HG03575 (cell line): Measurements from ENCODE around the gene CIRBP.

ENCODE experiments used
- ATAC-seq: cut with Tn5 transposase; IDR thresholded peaks from one replicate; pipeline ENCODE4 v1.9.1; 2021; ENCODE audit not compliant: unreplicated experiment, insufficient number of reproducible peaks, low FRiP score; ENCODE audit errors: extremely low read depth

The CIRBP gene

DNA sequence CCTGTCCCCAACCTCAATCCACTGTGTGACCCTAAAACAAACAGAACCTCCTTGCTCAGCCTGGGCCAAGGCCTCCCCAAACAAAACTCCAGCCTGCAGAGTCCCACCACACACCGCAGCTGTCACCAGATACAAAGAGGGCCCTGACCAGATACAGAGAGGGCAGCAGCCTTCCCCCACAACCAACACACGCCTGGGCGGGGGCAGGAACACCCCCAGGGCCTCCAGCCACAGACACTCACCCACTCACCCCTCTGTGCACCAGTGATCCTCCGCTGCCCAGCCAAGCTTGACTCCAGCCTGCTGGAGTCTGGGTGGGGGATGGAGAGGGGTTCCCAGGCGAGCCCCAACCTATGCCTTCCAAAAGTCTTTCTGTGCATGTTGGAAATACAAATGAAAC lies 5.9 kb upstream of the CIRBP start:
- no peak for ATAC-seq

DNA sequence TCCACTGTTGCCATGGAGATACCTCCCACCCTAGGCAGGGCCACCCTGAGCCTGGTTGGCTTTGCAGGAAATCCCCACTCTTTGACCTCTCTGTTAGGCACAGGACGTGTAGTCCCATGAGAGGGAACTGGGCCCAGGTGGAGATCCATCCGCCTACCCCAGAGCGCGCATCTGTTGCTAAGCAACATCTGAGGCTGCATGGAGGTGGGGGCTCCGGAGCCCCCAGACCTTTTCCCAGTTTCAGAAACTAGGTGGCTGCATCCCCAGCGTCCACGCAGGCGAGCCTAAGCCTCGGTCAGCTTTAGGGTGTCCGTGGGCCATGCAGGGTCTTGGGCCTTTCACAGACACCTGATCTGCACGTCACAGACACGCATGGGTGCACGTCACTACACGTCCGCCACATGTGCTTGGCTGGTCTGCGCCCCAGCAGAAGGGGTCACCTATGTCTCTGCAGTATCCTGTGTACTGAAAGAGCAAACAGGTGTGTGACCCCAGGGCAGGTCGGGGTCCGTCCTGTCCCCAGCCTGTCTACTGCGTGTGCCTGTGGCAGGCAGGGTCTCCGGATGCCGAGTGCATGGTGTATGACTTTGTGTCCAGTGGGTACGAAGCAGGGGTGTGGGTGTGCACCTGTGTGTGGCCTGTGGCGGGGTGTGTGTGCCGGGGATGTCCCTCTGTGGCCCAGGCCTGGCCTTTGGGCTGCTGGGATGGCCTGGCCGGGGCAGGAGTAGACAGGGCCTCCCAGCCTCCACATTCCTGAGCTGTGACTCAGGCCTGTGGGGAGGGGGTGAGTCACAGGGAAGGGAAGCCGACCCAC lies 4.1 kb upstream of the CIRBP start:
- no peak for ATAC-seq

DNA sequence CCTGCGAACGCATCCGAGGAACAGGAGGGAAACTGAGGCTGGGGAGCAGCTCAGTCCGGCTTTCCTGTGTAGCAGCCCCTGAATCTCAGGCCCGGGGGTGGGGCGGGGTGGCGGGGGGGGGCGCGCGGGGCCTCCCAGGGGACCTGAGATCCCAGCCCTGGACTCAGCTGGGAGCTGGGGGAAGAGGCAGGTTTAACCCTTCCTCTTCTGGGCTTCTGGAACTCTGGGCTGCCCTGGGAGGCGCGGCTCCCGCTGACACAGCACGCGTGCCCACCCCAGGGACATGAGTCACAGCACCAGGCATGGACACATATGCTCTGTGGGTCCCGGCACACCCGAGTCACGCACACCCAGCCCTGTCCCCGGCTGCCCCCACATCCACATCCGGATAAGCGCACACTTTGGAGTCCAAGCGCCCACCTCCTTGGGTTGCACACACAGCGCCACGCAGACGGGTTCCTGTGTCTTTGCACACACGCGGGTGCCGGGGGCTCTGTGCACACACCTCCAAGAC lies 3.5 kb upstream of the CIRBP start:
- ATAC-seq = no peak

DNA sequence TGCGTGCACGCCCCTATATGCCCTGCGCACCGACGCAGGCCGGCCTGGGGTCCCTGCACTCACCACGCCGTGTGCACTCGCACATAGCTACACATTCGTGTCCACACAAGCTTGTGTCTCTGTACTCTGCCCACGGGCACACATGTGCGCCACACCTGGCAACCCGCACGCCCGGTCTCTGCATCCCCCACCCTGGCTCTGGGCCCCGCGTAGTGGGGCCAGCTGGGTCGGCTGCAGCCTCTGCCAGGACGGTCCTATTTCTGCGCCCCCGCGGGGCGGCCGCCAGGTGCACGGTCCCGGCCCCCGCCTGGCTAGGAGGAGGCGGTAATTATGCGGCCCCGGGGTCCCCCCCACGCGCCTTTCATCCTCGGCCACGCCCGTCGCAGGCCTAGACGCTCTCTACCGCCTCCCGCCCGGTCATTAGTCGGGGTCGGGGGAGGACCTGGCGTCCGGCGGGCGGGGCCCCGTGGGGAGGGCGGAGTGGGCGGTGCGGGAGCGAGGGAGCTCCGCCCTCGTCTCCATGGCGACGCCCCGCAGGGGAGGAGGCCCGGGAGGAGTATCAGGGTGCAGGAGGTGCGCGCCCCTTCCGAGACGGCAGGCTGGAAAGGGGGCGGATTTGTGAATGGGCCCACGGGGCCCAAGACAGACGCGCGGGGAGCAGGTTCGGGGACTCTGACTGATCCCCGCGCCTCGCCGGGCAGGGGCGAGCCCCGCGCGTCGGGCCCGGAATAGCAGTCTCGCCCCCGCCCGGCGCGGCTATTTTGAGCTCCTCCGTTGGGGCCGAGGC lies 2.8 kb upstream of the CIRBP start:
- ATAC-seq = no peak

DNA sequence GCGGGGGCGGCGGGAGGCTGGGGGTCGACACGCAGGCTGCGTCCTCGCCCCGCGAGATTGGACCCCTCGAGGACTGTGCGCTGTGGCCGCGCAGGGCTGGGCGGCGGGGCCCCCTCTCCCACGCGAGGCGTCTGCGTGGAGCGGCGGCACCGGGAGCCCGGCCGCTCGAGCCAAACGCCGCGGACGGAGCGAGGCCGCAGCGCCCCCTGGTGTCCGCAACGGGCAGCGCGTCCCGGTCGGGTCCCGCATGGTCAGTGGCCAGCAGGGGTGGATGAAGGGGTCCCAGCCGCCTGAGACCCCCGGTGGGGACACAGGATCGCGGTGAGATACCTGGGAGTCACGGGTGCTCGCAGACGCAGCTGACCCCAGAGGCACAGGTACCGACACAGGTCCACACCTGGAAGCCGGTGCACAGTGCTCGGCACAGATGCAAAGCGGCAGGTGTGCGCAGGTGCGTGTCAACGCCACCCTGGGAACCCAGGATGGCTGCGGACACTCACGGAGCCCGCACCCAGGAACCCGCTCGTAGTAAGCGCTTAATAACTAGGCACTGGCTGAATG lies 2.1 kb upstream of the CIRBP start:
- ATAC-seq = no peak

DNA sequence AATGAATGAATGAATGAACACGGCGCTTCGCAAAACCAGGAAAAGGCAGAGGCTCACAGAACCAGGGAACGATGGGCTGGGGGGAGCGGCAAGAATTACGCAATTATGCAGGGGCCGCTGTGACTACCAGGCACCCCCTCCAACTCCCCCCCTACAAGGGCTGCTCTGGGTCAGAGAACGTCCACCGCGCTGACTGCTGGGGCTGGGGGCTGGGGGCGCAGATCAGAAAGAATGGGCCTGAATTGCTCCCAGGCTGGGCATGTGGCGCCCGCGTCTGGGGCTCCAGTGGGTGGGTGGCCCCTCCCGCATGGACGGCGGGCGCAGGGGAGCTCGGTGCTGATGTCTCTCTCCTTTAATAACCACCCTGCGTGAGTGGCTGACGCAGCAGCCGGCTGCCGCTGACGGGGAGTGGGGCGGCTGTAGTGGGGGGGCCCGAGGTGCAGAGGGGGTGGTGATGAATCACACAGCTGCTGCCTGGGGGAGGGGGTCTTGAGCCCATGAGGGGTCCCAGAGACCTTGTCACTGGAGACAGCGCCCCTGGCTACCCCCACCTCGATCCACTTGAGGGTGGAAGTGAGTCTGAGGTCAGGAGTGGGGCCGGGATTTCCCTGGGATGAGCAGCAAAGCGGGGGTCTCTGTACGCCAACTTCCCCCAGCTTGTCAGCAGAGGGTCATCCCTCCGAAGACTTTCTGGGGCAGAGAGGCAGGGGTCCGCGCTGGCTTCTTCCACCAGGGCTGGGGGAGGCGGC lies 1.5 kb upstream of the CIRBP start:
- no peak for ATAC-seq

DNA sequence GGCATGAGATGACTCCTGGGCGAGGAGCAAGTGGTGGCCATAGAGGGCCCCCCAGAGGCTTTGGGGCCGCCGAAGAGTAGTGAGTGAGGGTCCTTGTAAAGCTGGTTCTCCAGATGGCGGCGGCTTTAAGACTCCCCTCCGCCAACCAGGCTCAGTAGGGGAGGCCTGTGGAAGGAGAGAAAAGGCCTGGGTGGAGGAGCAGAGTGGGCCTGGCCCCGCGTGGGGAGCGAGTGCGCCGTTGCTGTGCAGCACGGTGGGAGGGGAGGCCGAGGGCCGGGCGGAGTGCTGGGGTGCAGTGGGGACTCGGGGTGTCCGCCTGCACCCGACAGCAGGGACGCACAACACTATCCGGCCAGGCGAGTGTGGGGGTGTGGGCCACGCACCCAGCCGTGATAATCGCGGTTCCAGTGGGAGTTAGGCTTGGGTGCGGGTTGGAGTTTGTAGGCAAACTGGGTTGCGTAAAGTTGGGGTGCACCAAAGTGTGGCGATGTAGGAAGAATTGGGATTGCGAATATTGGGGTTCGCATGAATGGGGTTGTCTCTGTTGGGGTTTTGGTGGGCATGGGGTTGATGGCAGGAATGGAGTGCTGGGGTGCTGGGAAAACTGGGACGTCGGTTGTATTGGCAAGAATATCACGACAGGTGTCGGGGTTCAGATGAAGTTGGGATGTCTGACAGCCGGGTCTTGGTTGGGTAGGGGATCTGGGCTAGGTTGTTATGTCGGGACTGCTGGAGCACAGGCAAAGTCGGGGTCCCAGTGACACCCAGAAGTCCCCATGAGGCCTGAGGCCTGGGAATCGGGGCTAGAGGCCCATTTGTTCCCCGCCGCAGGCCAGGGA lies 687 bp upstream of the CIRBP start:
- ATAC-seq = no peak

DNA sequence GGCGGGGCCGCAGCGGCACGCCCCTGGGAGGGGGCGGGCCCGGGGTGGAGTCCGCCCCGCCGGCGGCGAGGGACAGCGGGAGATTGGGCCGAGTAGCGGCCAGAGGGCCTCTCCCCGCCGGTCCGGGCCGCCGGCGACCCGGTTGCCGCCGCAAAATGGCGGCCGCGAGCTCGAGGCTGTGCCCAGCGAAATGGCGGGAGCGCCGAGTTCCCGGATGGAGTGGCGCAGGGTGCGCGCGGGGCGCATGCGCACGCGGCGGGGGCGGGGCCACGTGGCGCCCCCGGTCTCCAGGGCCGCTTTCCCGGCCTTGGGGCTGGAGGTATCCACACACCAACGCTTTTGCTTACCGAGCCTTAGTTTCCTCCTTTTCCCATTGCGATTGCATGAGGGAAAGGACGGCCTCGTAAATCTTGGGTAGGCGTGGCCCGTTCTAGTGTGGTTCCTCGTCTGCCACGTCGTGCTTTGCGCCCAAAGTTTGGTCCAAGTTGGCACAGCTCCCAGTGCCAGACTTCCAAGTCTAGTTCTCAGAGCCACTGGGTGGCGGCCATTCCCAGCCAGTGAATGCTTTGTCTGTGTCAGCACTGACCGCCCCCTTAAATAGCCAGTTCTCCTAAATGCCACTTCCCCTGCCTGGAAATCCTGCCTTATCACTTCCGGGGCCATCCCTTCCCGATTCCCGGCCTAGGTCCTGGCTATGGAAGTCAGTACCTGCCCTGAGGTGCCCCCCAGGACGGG lies 513 bp downstream of the CIRBP start:
- no peak for ATAC-seq

DNA sequence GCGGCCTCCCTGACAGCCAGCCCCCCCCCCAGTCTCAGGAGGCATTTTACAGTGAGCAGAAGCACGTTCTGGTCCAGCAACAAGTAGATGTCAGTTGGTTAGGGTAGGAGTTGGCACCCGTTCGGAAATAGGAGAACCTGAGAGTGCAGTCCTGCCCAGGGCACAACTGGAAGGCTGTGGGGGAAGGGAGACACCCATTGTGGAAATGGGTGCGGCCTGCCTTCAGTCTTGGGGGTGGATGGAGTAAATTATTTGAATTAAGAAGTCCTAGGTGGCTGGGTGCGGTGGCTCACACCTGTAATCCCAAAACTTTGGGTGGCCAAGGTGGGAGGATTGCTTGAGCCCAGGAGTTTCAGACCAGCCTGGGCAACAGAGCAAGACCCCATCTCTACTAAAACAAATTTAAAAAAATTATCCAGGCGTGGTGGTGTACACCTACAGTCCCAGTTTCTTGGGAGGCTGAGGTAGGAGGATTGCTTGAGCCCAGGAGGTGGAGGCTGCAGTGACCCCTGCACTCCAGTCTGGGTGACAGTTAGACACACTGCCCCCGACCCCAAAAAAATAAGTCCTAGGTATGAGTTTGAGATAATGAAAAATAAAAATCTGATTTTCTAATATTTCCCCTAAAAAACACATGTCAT lies 1.2 kb downstream of the CIRBP start:
- ATAC-seq = no peak

DNA sequence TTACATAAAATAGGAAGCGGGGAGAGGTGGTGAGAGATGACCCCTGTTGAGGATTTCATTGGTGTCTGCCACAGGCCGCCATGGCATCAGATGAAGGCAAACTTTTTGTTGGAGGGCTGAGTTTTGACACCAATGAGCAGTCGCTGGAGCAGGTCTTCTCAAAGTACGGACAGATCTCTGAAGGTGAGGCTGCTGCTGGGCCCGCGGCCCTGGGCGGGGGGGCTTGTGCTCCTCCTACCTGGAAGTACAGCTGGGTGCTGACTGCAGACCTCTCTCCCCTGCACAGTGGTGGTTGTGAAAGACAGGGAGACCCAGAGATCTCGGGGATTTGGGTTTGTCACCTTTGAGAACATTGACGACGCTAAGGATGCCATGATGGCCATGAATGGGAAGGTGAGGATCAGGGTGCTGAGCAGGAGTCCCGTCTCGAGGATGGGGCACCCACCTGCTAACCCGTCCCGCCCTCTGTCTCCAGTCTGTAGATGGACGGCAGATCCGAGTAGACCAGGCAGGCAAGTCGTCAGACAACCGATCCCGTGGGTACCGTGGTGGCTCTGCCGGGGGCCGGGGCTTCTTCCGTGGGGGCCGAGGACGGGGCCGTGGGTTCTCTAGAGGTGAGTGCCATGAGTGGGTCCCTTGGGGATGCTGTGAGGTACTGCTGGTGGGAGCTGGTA lies 1.9 kb downstream of the CIRBP start:
- no peak for ATAC-seq

DNA sequence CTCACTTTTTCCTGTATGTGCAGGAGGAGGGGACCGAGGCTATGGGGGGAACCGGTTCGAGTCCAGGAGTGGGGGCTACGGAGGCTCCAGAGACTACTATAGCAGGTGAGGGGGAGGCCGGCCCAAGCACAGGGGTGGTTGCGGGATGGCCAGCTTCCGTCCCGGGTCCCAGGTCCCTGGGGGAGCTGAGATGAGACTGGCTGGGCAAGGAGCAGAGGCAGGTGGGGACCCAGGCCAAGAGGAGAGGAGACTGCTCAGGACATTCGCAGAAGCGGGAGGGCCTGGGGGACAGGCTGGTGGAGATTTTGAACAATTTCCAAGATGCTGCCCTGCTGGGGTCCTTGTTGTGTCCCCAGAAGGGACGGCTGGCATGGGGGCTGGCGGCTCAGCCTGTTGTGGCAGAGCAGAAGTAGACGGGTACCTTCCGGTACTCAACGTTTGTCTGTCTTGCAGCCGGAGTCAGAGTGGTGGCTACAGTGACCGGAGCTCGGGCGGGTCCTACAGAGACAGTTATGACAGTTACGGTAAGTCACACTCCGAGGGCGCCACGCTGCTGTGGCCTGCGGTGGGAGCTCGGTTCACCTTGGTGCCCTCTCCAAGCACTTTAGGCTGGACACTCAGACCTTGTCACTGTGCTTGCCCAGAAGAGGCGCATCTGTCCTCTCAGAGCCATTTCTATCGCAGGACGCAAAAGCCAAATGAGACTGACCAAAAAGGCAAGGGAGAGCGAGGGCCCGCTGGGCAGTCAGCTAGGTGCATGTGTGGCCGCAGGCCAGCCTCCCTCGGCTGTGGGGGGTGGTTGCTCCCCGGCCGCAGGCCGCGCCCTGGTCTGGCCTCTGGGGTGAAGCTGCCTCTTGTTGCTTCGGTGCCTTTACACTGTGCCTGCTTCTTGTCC lies 2.6 kb downstream of the CIRBP start:
- no peak for ATAC-seq

DNA sequence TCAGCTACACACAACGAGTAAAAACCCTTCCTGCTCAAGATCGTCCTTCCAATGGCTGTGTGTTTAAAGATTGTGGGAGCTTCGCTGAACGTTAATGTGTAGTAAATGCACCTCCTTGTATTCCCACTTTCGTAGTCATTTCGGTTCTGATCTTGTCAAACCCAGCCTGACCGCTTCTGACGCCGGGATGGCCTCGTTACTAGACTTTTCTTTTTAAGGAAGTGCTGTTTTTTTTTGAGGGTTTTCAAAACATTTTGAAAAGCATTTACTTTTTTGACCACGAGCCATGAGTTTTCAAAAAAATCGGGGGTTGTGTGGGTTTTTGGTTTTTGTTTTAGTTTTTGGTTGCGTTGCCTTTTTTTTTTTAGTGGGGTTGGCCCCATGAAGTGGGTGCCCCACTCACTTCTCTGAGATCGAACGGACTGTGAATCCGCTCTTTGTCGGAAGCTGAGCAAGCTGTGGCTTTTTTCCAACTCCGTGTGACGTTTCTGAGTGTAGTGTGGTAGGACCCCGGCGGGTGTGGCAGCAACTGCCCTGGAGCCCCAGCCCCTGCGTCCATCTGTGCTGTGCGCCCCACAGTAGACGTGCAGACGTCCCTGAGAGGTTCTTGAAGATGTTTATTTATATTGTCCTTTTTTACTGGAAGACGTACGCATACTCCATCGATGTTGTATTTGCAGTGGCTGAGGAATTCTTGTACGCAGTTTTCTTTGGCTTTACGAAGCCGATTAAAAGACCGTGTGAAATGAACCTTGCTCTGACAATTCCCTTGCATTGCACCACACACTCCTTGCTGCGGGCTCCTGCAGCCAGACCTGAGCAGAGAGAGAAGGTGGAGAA lies 3.5 kb downstream of the CIRBP start:
- ATAC-seq = no peak

DNA sequence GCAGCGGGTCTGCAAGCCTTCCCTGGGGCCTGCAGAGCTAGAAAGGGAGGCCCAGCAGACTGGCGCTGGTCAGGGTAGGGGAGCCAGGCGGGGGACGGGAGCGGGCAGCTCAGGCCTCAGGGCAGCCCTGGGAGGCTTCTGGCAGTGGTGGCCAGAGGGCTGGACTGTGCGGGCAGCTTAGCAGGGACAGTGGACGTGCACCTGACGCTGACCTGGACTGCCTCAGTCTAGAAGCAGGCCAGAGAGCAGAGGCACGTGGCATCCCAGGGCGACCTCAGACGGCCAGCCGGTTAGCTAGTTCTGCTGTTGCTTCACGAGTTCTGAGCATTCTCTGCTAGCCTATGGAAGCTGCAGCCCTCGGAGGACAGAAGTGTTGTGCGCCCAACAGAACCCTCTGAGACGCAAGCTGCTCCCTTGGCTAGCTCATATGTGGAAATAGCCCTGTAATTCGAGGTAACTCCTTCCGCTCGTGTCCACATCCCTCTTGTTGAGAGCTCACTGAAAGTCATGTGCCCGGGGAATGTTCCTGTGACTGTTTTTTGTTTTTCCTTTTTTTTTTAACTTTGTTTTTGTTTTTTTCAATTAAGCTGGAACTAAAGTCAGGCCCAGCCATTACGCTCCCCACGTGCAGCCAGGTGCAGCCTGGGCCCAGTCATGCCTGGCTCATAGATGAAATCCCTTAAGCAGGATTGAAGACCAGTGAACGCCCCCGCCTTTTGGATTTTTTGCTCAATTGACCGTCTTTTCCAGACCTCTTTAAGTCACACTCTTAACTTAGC lies 4.3 kb downstream of the CIRBP start:
- ATAC-seq = no peak

DNA sequence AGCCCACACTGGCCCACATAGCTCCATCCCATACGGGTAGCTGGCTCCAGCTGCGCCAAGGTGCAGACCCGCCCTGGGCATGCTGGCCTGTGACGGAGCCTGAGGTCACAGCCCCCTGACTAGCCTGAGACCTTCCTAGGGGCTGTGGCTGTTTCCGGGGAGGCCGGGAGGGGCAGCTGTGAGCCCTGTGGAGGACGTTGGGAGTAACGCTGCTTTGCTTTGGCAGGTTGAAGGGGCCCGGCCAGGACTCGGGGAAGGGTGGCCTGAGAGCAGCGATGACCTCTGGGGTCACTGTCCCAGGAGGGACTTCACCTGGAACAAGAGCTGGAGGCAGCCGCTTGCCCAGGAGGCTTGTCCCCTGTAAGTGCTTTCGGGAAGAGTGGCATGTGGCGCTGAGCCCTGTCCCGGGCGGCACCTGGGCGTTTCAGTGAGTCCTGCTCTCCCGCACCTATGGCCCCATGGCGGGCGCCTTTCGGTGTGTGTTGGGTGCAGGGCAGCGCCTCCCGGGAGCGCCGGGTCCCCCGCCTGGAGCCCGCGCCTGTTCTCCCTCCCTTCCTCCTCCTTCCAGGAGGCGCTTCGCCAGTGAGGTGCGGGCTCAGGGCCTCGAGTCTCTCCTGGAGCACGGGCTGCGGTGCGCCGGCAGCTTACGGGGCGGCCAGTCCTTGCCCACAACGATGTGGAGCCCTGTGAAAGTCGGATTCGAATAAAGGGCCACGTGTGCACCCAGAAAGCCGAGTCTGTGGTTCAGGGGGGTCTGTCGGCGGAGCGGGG lies 5.1 kb downstream of the CIRBP start:
- ATAC-seq = no peak
